Heart left ventricle (tissue), 13 donors: ENCODE measurements around the gene YJEFN3.

ENCODE experiments used
- CTCF ChIP-seq, 12 donors: fragments of 200-600 bp; sonication (generic) in 4 of 12; IDR thresholded peaks; one replicate each; pipeline versions ENCODE4 v1.5.0 to v1.8.0; 2018 to 2022; ENCODE audit warnings: antibody characterized with exemption in 12 of 12, mild to moderate bottlenecking in 5 of 12
- POLR2A ChIP-seq, 2 donors: fragments of 450-650 bp; IDR thresholded peaks; one replicate each; pipeline ENCODE4 v1.6.1; 2017; ENCODE audit warnings: antibody characterized with exemption in 2 of 2, mild to moderate bottlenecking in 2 of 2, moderate library complexity in 2 of 2
- donor health status: ischemic (EF 13 %, LVEDD 7.1; RV severe dilation, severe dysfunction).
- donor health status: DM: no; HTN: yes; CAD: no.
- donor health status: DM: no; HTN: no; CAD: no.
- donor health status: ischemic (EF 25% LVEDD 6.9; RV normal size, moderate dysfunction).
- donor health status: ischemic (EF 25% LVEDD 5.7; RV mildly dilated, moderate dysfunction).
- donor health status: ischemic (EF 35%, LVEDD 5.7; RV mildly dilated, moderate dysfunction).
- donor health status: nonischemic (EF 11% LVEDD 7.7; RV severe dilation, severe dysfunction).
- donor health status: DM: yes; HTN: yes; CAD: no.
- donor health status: PGD.
- donor health status: ischemic (EF 29% LVEDD 5.4; RV normal size, mild dysfunction).
- donor health status: nonischemic (EF 23%, LVEDD 6.1; RV moderate dilation, normal function).

- no peak for TF ChIP-seq CTCF (IDR thresholded peaks at IDR 0.05)
- no peak for TF ChIP-seq POLR2A (IDR thresholded peaks at IDR 0.05)
Measured at GRCh38 chr19:19566306-19566705, 37.6 kb downstream of the YJEFN3 start.
